Neutrophil (primary cell): ENCODE data around the gene RTP1.

Experiments
- H3K27ac ChIP-seq: fragments of 200-600 bp; sonication (generic); 2 replicates; pipeline ENCODE4 v1.5.1; 2016; ENCODE audit warnings: mild to moderate bottlenecking, moderate library complexity
- H3K27me3 ChIP-seq: fragments of 200-600 bp; sonication (generic); 2 replicates; pipeline ENCODE4 v1.6.0; 2016; ENCODE audit warnings: mild to moderate bottlenecking
- H3K36me3 ChIP-seq: fragments of 200-600 bp; sonication (generic); 2 replicates; pipeline ENCODE4 v1.5.1; 2017
- H3K4me1 ChIP-seq, 2 experiments: fragments of 200-600 bp in 1 of 2; sonication (generic) in 1 of 2; 1 replicate in 1 of 2; 2 replicates in 1 of 2; pipeline versions ENCODE4 v1.5.1 to v1.6.1; 2013 to 2016; ENCODE audit warnings: low read depth in 1 of 2, low read length in 1 of 2, mild to moderate bottlenecking in 1 of 2, moderate library complexity in 1 of 2; ENCODE audit not compliant: control insufficient read depth in 1 of 2, insufficient read depth in 1 of 2
- H3K4me3 ChIP-seq, 2 experiments: fragments of 200-600 bp in 1 of 2; sonication (generic) in 1 of 2; 1 replicate in 1 of 2; 2 replicates in 1 of 2; pipeline ENCODE4 v1.5.1; 2013 to 2016; ENCODE audit warnings: low read depth in 1 of 2, low read length in 1 of 2, mild to moderate bottlenecking in 1 of 2, moderate library complexity in 1 of 2
- H3K9me3 ChIP-seq: fragments of 200-600 bp; sonication (generic); 2 replicates; pipeline ENCODE4 v1.5.1; 2016
- TF ChIP-seq, protein P1 (sequence below): fragments of 200-600 bp; sonication (generic); IDR thresholded peaks from 2 replicates; pipeline ENCODE4 v1.5.1; 2016; ENCODE audit warnings: antibody characterized with exemption

Gene RTP1

GRCh38 chr3:187181454-187182170 is 15.7 kb upstream of the RTP1 start:
- H3K4me1 ChIP-seq, result no peaks in the 10 kb centered on the region
- TF ChIP-seq, protein P1, sequence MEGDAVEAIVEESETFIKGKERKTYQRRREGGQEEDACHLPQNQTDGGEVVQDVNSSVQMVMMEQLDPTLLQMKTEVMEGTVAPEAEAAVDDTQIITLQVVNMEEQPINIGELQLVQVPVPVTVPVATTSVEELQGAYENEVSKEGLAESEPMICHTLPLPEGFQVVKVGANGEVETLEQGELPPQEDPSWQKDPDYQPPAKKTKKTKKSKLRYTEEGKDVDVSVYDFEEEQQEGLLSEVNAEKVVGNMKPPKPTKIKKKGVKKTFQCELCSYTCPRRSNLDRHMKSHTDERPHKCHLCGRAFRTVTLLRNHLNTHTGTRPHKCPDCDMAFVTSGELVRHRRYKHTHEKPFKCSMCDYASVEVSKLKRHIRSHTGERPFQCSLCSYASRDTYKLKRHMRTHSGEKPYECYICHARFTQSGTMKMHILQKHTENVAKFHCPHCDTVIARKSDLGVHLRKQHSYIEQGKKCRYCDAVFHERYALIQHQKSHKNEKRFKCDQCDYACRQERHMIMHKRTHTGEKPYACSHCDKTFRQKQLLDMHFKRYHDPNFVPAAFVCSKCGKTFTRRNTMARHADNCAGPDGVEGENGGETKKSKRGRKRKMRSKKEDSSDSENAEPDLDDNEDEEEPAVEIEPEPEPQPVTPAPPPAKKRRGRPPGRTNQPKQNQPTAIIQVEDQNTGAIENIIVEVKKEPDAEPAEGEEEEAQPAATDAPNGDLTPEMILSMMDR, result no peak
- no peak overlapping the region for H3K4me3 ChIP-seq

GRCh38 chr3:187183210-187183862 is 13.9 kb upstream of the RTP1 start:
- no peaks in the 10 kb centered on the region for H3K4me1 ChIP-seq
- H3K27me3 ChIP-seq, result no peaks in the 10 kb centered on the region
- no peaks in the 10 kb centered on the region for H3K9me3 ChIP-seq
- H3K4me3 ChIP-seq, result no peak overlapping the region
- TF ChIP-seq, protein P1, result no peak
- H3K36me3 ChIP-seq, result no peaks in the 10 kb centered on the region
- no peak overlapping the region for H3K27ac ChIP-seq

More at GRCh38 chr3:187181454-187182170, 15.7 kb upstream of the RTP1 start:
- H3K36me3 ChIP-seq, result no peaks in the 10 kb centered on the region
- H3K9me3 ChIP-seq, result no peaks in the 10 kb centered on the region
- H3K27ac ChIP-seq, result no peak overlapping the region
- no peaks in the 10 kb centered on the region for H3K27me3 ChIP-seq

GRCh38 chr3:187183903-187184302 is 13.4 kb upstream of the RTP1 start:
- TF ChIP-seq, protein P1, result no peak
- H3K36me3 ChIP-seq, result no peaks in the 10 kb centered on the region
- H3K4me3 ChIP-seq, result no peak overlapping the region
- H3K9me3 ChIP-seq, result no peaks in the 10 kb centered on the region
- no peaks in the 10 kb centered on the region for H3K4me1 ChIP-seq
- no peak overlapping the region for H3K27ac ChIP-seq
- no peaks in the 10 kb centered on the region for H3K27me3 ChIP-seq

- no peaks in the 10 kb centered on the region for H3K27me3 ChIP-seq
- TF ChIP-seq, protein P1, result no peak
- H3K4me1 ChIP-seq, result no peaks in the 10 kb centered on the region
- no peaks in the 10 kb centered on the region for H3K9me3 ChIP-seq
- H3K36me3 ChIP-seq, result no peaks in the 10 kb centered on the region
- no peak overlapping the region for H3K4me3 ChIP-seq
- H3K27ac ChIP-seq, result no peak overlapping the region
These were observed 11.5 kb upstream of the RTP1 start for GRCh38 chr3:187185759-187186158.

GRCh38 chr3:187186375-187186774 is 10.9 kb upstream of the RTP1 start:
- TF ChIP-seq, protein P1, result no peak
- no peak overlapping the region for H3K4me3 ChIP-seq
- H3K4me1 ChIP-seq, result no peaks in the 10 kb centered on the region
- H3K27me3 ChIP-seq, result no peaks in the 10 kb centered on the region
- no peaks in the 10 kb centered on the region for H3K36me3 ChIP-seq
- no peak overlapping the region for H3K27ac ChIP-seq
- no peaks in the 10 kb centered on the region for H3K9me3 ChIP-seq
